GM12878 (cell line): ENCODE measurements around the gene SLC6A12. TPM values are rescaled to one million over a fixed set of nuclear protein-coding genes. Genes with fewer than 3 reads are reported as not detected.

Source experiments
- ATAC-seq: fragments of 200-7000 bp; cut with Tn5 transposase; 3 replicates; pipeline ENCODE4 v1.9.1; 2020; ENCODE audit warnings: mild to moderate bottlenecking, moderate library complexity
- BruUV-seq: library from RNA; stranded (reverse); fragments of 400-500 nt; replicated peaks from 2 replicates; lab custom pipeline; 2021; lab: Mats Ljungman, UMichigan
- CTCF ChIA-PET: fragments of 300-600 bp; sonication (Branson Sonifier 250); formaldehyde crosslinking; extraction: SDS; loops from one replicate; lab custom pipeline; 2021; ENCODE audit warnings: inconsistent platforms; lab: Yijun Ruan, JAX
- POLR2A ChIA-PET: fragments of 350-600 bp; formaldehyde crosslinking; extraction: SDS; loops from one replicate; lab custom pipeline; 2021; ENCODE audit warnings: inconsistent platforms; lab: Charles Lee
- RAD21 ChIA-PET: fragments of 300-600 bp; sonication (Branson Sonifier 250); formaldehyde crosslinking; loops from one replicate; lab custom pipeline; 2023; ENCODE audit warnings: antibody characterized with exemption; ENCODE audit not compliant: unreplicated experiment; lab: Charles Lee
- SMC1A ChIA-PET: fragments of 300-600 bp; sonication (Branson Sonifier 250); formaldehyde crosslinking; loops from one replicate; lab custom pipeline; 2023; ENCODE audit not compliant: unreplicated experiment, uncharacterized antibody; lab: Charles Lee
- DNase-seq: peaks from one replicate; pipeline ENCODE4 v3.0.0-alpha.2; 2011; ENCODE audit warnings: low read depth, low spot score
- FAIRE-seq: peaks from 3 replicates; lab custom pipeline; 2011; peaks lifted over from hg19 to GRCh38; lab: Jason Lieb, UNC
- H2AFZ ChIP-seq: 2 replicates; pipeline ENCODE4 v1.6.0; 2011; ENCODE audit warnings: low read depth, low read length, control low read depth; ENCODE audit not compliant: control insufficient read depth
- H3K27ac ChIP-seq: 2 replicates; pipeline ENCODE4 v1.5.1; 2011; ENCODE audit warnings: control low read depth; ENCODE audit not compliant: control insufficient read depth, insufficient read depth
- H3K27me3 ChIP-seq, 2 experiments: replicated peaks in 1 of 2; 2 replicates each; pipeline versions ENCODE4 v1.6.0 to v1.6.1; 2011; ENCODE audit warnings: low read length in 1 of 2; ENCODE audit not compliant: control insufficient read depth in 2 of 2, insufficient read depth in 2 of 2
- H3K36me3 ChIP-seq, 2 experiments: 2 replicates each; pipeline ENCODE4 v1.5.1; 2011; ENCODE audit warnings: low read length in 1 of 2; ENCODE audit not compliant: control insufficient read depth in 2 of 2, insufficient read depth in 2 of 2
- H3K4me1 ChIP-seq: 2 replicates; pipeline ENCODE4 v1.6.1; 2011; ENCODE audit warnings: mild to moderate bottlenecking, low read length, moderate library complexity, mixed read lengths; ENCODE audit not compliant: control insufficient read depth, insufficient read depth
- H3K4me2 ChIP-seq: 2 replicates; pipeline ENCODE4 v1.6.0; 2011; ENCODE audit warnings: control low read depth; ENCODE audit not compliant: control insufficient read depth, insufficient read depth
- H3K4me3 ChIP-seq: fragments of 200-600 bp; sonication (generic); 2 replicates; pipeline ENCODE4 v1.5.1; 2016
- H3K79me2 ChIP-seq: 2 replicates; pipeline ENCODE4 v1.6.0; 2011; ENCODE audit warnings: low read length; ENCODE audit not compliant: control insufficient read depth, insufficient read depth
- H3K9ac ChIP-seq: 2 replicates; pipeline ENCODE4 v1.8.0; 2011; ENCODE audit warnings: low read length, control low read depth, mixed read lengths; ENCODE audit not compliant: control insufficient read depth, insufficient read depth
- H3K9me3 ChIP-seq: replicated peaks from 3 replicates; pipeline ENCODE4 v1.5.1; 2011; ENCODE audit warnings: mild to moderate bottlenecking, low read length; ENCODE audit not compliant: control insufficient read depth, insufficient read depth
- H4K20me1 ChIP-seq: 2 replicates; pipeline ENCODE4 v1.6.0; 2011; ENCODE audit not compliant: control insufficient read depth, insufficient read depth
- BCL11A ChIP-seq: IDR thresholded peaks from 2 replicates; pipeline ENCODE4 v1.6.1; 2011; ENCODE audit warnings: low read depth, low read length
- CBX3 ChIP-seq: fragments of 200-600 bp; sonication (generic); IDR thresholded peaks from 2 replicates; pipeline ENCODE4 v1.6.1; 2016; ENCODE audit warnings: low read depth, borderline replicate concordance
- CBX5 ChIP-seq: sonication (generic); IDR thresholded peaks from 2 replicates; pipeline ENCODE4 v1.6.1; 2016; ENCODE audit warnings: low read depth, moderate library complexity, mild to moderate bottlenecking, inconsistent platforms
- HDAC2 ChIP-seq: fragments of 200-600 bp; sonication (generic); IDR thresholded peaks from 2 replicates; pipeline ENCODE4 v1.6.1; 2017
- MYC ChIP-seq: IDR thresholded peaks from 2 replicates; pipeline ENCODE4 v1.6.1; 2011; ENCODE audit warnings: mild to moderate bottlenecking, low read length, moderate library complexity, inconsistent platforms; ENCODE audit not compliant: insufficient read depth, insufficient replicate concordance, insufficient read length, severe bottlenecking
- PML ChIP-seq: IDR thresholded peaks from 2 replicates; pipeline ENCODE4 v1.6.1; 2012; ENCODE audit warnings: low read length, inconsistent platforms
- RCOR1 ChIP-seq: conservative IDR thresholded peaks from 2 replicates; pipeline ENCODE4 v1.6.1; 2012; ENCODE audit warnings: low read depth, low read length, improper control_type of control experiment
- STAT3 ChIP-seq: IDR thresholded peaks from 2 replicates; pipeline ENCODE4 v1.6.1; 2011; ENCODE audit warnings: low read depth, low read length, improper control_type of control experiment
- ZZZ3 ChIP-seq: IDR thresholded peaks from 2 replicates; pipeline ENCODE4 v1.6.1; 2011; ENCODE audit warnings: low read depth; ENCODE audit not compliant: control insufficient read depth, insufficient read length
- WGBS: methylation state at CpG from one replicate; pipeline ENCODE4 v1.1.6; 2016; ENCODE audit warnings: low lambda C conversion rate; ENCODE audit not compliant: insufficient replicate concordance, insufficient coverage; ENCODE audit errors: missing lambda C conversion rate; 5-methylcytosine and 5-hydroxymethylcytosine counted together
- in situ Hi-C: fragments of 300-500 bp; cut with MboI; formaldehyde crosslinking; loops from 9 replicates; pipeline ENCODE4 v1.14.3; 2018; ENCODE audit warnings: mixed read lengths
- intact Hi-C: fragments of 100-400 bp; cut with micrococcal nuclease; formaldehyde crosslinking; loops from one replicate; pipeline ENCODE4 v1.14.2; 2022; ENCODE audit not compliant: unreplicated experiment
- polyA plus RNA-seq, 11 experiments: library from polyadenylated mRNA; depleted of rRNA in 4 of 11; unstranded in 6 of 11; stranded (reverse) in 5 of 11; fragments of >200 nt; fragmentation: Nextera tagmentation in 4 of 11; fragmentation: Illumina TruSeq in 1 of 11; extraction: Ambion mirVana in 4 of 11; extraction: Trizol in 1 of 11; gene quantifications; 1 replicate in 1 of 11; 2 replicates in 10 of 11; pipeline versions ENCODE4 v1.2.1 to v1.2.3, GENCODE V29; 2011 to 2016; ENCODE audit warnings: inconsistent platforms in 2 of 11, missing spikeins in 2 of 11, low read depth in 1 of 11
- total RNA-seq, 4 experiments: library from RNA; depleted of rRNA in 3 of 4; stranded (reverse); fragments of >200 nt in 3 of 4; fragmentation: Illumina TruSeq in 1 of 4; extraction: Trizol in 1 of 4; gene quantifications; 2 replicates each; pipeline versions ENCODE4 v1.2.1 to v1.2.3, GENCODE V29; 2013 to 2021
- TF ChIP-seq, protein P1 (sequence below): IDR thresholded peaks from 2 replicates; pipeline ENCODE4 v1.6.1; 2012; ENCODE audit warnings: improper control_type of control experiment, low read depth, low read length; ENCODE audit not compliant: insufficient replicate concordance
- TF ChIP-seq, protein P2 (sequence below): IDR thresholded peaks from 2 replicates; pipeline ENCODE4 v1.6.1; 2011; ENCODE audit warnings: low read depth, mild to moderate bottlenecking, low read length, moderate library complexity, borderline replicate concordance; ENCODE audit errors: extremely low read depth
- TF ChIP-seq, protein P3 (sequence below): fragments of 450-650 bp; formaldehyde crosslinking; IDR thresholded peaks from 2 replicates; pipeline ENCODE4 v1.4.0; 2022; ENCODE audit warnings: mild to moderate bottlenecking, moderate library complexity

The SLC6A12 gene
- total and polyA plus RNA-seq, 10 of the 15 experiments (the other 5 are each of a cell fraction or from before 2014, with no cell fraction given) = 0.06 to 0.11 (median 0.07) TPM; not detected in 7

DNA sequence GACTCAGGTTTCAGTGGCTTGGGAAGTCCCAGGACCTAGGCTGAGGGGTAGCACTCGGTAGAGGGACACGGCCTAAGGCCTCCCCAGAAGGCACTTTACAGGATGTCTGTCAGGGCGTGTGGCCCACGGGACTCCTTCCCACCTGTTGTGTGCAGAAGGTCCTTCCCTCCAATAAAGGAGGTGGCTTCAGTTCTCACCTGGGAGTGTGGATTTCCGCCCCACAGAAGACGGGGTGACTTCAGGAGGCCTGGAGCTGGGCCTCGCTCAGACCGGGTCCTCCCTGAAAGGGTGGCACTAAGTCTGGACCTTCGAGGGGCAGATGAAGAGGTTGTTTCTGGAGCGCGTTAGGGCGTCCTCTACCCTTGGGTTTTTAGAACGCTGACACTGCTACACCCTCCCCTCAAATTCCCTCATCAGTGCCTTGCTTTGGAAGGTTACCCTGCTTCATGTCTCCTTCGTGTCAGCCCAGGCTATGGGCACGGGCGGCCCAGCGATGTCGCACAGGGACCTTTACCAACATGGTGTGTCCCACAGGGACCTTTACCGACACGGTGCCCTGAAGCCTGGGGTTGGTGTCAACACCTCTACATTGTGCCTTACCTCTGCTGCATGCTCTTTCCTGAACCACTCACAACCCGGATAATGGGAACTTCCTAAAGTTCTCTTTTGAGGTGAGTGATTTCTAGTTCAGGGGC is 7.1 kb downstream of the SLC6A12 start (continued):
- TF ChIP-seq, protein P1, sequence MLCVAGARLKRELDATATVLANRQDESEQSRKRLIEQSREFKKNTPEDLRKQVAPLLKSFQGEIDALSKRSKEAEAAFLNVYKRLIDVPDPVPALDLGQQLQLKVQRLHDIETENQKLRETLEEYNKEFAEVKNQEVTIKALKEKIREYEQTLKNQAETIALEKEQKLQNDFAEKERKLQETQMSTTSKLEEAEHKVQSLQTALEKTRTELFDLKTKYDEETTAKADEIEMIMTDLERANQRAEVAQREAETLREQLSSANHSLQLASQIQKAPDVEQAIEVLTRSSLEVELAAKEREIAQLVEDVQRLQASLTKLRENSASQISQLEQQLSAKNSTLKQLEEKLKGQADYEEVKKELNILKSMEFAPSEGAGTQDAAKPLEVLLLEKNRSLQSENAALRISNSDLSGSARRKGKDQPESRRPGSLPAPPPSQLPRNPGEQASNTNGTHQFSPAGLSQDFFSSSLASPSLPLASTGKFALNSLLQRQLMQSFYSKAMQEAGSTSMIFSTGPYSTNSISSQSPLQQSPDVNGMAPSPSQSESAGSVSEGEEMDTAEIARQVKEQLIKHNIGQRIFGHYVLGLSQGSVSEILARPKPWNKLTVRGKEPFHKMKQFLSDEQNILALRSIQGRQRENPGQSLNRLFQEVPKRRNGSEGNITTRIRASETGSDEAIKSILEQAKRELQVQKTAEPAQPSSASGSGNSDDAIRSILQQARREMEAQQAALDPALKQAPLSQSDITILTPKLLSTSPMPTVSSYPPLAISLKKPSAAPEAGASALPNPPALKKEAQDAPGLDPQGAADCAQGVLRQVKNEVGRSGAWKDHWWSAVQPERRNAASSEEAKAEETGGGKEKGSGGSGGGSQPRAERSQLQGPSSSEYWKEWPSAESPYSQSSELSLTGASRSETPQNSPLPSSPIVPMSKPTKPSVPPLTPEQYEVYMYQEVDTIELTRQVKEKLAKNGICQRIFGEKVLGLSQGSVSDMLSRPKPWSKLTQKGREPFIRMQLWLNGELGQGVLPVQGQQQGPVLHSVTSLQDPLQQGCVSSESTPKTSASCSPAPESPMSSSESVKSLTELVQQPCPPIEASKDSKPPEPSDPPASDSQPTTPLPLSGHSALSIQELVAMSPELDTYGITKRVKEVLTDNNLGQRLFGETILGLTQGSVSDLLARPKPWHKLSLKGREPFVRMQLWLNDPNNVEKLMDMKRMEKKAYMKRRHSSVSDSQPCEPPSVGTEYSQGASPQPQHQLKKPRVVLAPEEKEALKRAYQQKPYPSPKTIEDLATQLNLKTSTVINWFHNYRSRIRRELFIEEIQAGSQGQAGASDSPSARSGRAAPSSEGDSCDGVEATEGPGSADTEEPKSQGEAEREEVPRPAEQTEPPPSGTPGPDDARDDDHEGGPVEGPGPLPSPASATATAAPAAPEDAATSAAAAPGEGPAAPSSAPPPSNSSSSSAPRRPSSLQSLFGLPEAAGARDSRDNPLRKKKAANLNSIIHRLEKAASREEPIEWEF = no peak

DNA sequence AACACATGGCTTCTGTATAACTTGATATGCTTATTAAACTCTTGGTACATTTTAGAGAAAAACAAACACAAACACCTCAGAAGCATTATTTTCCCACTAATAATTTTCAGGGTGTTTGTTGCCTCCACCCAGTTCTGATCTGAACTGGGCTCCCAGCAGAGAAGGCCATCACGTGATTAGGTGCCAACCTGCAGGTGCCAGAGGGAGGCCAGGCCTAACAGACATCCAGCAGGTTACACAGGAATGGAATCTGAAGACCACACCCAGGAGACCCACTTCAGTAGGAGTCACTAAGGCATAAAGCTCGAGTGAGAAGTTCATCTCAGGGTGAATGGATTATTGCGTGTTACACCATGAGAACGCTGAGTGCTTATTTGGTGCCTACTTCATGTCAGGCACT is 8.9 kb downstream of the SLC6A12 start:
- Histone ChIP-seq H3K27ac (no peak overlapping the region), H2AFZ (no peak overlapping the region), H4K20me1 (no peaks in the 10 kb centered on the region), H3K27me3 (peaks cover 0 to 9% of the 10 kb centered on the region in 2 experiments; a peak in 2 of 4 replicates), H3K79me2 (no peaks in the 10 kb centered on the region), H3K9ac (no peak overlapping the region), H3K4me3 (no peak overlapping the region), H3K9me3 (no peaks in the 10 kb centered on the region), H3K36me3 (no peaks in the 10 kb centered on the region), H3K4me1 (no peaks in the 10 kb centered on the region), H3K4me2 (no peak overlapping the region)
- ChIA-PET RAD21 (no interaction called here), CTCF (no interaction called here), POLR2A (no interaction called here), SMC1A (no interaction called here)
- FAIRE-seq = no peak
- BruUV-seq = no TSS peak
- ATAC-seq = no peak
- intact Hi-C loops = no loop called here
- 49% methylated on average over 4 of the region's 4 CpGs for WGBS
- no peak for DNase-seq
- in situ Hi-C loops = no loop called here
- TF ChIP-seq, protein P2, sequence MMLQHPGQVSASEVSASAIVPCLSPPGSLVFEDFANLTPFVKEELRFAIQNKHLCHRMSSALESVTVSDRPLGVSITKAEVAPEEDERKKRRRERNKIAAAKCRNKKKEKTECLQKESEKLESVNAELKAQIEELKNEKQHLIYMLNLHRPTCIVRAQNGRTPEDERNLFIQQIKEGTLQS = no peak
- TF ChIP-seq BCL11A (no peak), CBX3 (no peak), MYC (no peak), STAT3 (no peak), HDAC2 (no peak), CBX5 (no peak), PML (no peak), RCOR1 (no peak), ZZZ3 (no peak)
- TF ChIP-seq, protein P3, sequence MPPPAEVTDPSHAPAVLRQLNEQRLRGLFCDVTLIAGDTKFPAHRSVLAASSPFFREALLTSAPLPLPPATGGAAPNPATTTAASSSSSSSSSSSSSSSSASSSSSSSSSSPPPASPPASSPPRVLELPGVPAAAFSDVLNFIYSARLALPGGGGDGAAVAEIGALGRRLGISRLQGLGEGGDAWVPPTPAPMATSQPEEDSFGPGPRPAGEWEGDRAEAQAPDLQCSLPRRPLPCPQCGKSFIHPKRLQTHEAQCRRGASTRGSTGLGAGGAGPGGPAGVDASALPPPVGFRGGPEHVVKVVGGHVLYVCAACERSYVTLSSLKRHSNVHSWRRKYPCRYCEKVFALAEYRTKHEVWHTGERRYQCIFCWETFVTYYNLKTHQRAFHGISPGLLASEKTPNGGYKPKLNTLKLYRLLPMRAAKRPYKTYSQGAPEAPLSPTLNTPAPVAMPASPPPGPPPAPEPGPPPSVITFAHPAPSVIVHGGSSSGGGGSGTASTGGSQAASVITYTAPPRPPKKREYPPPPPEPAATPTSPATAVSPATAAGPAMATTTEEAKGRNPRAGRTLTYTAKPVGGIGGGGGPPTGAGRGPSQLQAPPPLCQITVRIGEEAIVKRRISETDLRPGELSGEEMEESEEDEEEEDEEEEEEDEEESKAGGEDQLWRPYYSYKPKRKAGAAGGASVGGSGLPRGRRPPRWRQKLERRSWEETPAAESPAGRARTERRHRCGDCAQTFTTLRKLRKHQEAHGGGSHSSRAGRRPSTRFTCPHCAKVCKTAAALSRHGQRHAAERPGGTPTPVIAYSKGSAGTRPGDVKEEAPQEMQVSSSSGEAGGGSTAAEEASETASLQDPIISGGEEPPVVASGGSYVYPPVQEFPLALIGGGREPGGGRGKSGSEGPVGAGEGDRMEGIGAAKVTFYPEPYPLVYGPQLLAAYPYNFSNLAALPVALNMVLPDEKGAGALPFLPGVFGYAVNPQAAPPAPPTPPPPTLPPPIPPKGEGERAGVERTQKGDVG (CRISPR knock-in tag) = no peak
